Measurements from ENCODE around the gene PDIA5.
A peak's percentile ranks its signal among the peaks of the same experiment; 100 is the strongest.
"Not testable (repeated sequence)": the region's sequence is repeated elsewhere in the genome, so short reads cannot be mapped to it uniquely, and the experiment has no call there.

PDIA5 gene

DNA sequence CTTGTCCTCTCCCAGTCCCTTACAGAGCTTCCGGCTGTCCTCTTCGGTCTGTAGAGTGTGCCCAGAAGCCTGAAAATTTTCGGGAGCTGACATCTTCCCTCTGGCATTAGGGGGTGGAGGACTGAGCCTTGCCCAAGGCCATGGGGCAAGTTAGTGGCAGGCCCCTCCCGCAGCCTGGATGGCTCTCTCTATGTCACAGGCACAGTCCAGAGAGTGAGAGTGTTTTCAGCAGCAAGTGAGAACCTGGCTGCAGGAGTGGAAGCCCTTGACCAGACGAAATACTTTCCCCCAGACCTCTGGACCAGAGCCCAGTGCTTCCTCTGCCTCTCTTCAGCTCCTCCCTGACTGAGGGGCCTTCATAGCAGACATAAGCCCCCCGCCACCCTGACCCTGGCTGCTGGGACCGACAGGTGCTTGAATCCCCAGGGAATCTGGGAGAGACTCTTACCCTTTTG, 84.5 kb downstream of the PDIA5 start:
- no peak for ATAC-seq
- Mint-ChIP-seq H3K36me3 (peaks cover 35% of the 10 kb centered on the region), H3K27ac (peak overlapping the region; percentile 75), H3K4me3 (no peak overlapping the region), H3K9me3 (peaks cover 6% of the 10 kb centered on the region), H3K4me1 (no peaks in the 10 kb centered on the region)
- no peak for DNase-seq (ENCODE audit: low spot score in 2 of 2)

- DNase-seq (ENCODE audit: low spot score in 2 of 2); H3K9me3 Mint-ChIP-seq; H3K4me1 Mint-ChIP-seq; H3K4me3 Mint-ChIP-seq; ATAC-seq: not testable (repeated sequence)
- Mint-ChIP-seq H3K27ac (peak overlapping the region; percentile 75), H3K36me3 (peaks cover 33% of the 10 kb centered on the region)
Observed at GRCh38 chr3:123151853-123152420, 85.1 kb downstream of the PDIA5 start.

DNA sequence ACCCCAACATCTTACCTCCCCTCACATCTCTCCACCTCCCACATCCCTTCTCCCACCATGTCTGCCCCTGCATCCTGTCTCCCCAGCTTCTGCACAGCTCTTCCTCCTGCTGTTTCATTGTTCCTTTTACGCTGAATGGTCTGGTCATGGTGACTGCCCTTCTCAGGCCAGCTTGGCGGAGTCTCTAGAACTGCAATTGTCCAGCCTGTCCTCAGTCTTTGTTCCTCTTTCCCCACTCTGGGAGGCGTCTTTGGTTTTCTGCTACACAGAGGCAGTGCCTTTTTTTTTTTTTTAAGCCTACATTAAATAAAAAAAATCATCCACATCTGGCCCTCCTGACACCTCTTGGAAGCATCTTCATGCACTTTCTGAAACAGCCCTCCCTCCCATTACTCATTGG, 85.9 kb downstream of the PDIA5 start:
- Mint-ChIP-seq H3K4me3 (no peak overlapping the region), H3K9me3 (peaks cover 6% of the 10 kb centered on the region), H3K27ac (peak overlapping the region; percentile 75), H3K4me1 (no peaks in the 10 kb centered on the region), H3K36me3 (peaks cover 33% of the 10 kb centered on the region)
- ATAC-seq (no peak), DNase-seq (ENCODE audit: low spot score in 2 of 2) (no peak)

DNA sequence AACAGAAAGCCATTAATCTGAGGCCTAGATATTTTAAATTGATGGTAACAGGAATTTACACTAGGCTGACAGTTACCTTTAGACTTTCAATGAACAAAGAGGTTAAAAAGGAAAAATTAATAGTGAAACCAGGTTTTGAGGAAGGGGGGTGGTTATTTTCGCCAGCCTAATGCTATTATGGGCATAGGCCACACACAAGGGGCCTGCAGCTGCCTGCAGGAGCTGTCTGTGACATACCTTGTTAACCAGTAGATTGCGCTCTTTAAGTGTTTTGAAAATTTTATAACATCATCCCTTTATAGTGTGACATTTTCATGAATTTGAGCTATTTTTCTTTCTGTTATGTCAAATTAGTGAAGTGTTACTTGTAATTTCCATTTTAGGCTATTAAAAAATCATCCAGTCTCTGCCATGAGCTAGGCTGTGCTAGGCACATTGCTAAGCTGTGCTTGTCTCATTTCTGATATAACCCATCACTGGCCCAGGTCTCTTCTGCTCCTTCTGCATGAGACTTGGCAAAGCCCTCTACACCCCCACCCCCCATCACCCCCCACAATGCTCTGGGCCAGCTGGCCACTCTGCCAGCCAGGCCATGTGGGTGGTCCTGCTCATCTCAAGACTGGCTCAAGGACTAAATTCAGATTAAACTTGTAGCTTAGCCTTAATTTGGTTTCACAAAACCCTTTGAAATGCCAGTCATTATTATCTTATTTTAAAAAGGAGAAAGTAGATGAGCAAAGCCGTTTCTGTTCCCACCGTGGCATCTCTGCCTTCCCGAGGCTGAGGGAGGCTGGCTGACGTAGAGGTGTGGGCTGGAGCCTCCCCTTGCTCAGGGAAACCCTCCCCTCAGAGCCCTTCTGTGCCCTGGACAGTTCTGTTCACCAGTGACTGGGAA, 86.5 kb downstream of the PDIA5 start:
- no peak for DNase-seq (ENCODE audit: low spot score in 2 of 2)
- no peak overlapping the region for H3K4me3 Mint-ChIP-seq
- H3K36me3 Mint-ChIP-seq = peaks cover 26% of the 10 kb centered on the region
- no peaks in the 10 kb centered on the region for H3K4me1 Mint-ChIP-seq
- no peak for ATAC-seq
- H3K27ac Mint-ChIP-seq = no peak overlapping the region
- H3K9me3 Mint-ChIP-seq = peaks cover 6% of the 10 kb centered on the region

DNA sequence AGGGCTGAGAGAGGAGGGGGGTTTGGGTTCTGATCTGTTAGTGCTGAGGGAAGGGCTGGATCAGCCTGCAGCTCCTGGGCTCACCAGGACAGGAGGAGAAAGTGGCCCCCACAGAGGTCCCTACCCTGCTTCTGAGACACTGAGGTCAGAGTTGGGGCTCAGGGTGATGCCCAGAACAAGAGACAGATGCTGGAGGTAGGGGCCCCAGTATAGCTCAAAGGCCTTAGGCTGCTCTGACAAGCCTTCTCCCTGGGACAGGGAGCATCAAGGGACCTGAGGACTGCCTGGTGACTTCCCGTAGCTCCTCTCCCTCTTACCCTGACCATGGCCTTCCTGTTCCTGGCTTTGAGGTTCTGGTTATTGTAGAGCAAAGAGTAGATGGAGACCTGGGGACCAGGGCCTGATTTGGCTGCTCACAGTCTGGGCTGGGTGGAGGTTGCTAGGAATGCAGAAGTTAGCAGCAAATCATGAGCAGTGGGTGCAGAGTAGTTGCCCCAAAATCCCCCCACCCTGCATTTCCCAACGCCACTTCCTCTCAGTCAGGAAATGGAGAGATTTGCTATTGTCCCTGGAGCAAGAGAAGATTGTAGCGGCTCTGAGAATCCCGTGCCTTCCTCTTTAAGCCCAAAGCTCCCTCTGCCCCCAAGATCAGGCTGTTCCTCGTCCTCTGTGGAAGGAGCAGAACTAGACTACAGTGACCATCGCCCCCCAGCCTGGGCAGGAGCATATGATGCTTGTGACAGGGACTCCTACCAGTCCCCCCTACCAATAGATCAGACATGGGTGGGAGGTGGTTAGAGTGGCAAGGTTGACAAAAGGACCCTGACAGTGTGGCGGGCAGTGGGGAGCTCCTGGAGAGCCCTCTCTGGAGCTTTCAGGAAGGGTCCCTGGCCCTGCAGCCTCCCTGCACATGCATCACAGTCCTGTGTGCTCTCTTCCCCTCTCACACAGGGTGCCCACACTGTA, 87.5 kb downstream of the PDIA5 start:
- Mint-ChIP-seq H3K27ac (no peak overlapping the region), H3K4me3 (no peak overlapping the region), H3K36me3 (peaks cover 17% of the 10 kb centered on the region), H3K9me3 (peaks cover 6% of the 10 kb centered on the region), H3K4me1 (no peaks in the 10 kb centered on the region)
- ATAC-seq (no peak), DNase-seq (ENCODE audit: low spot score in 2 of 2) (no peak)

GRCh38 chr3:123155471-123156011, 88.7 kb downstream of the PDIA5 start:
- no peaks in the 10 kb centered on the region for H3K4me1 Mint-ChIP-seq

GRCh38 chr3:123156276-123156995, 89.6 kb downstream of the PDIA5 start:
- no peak overlapping the region for H3K4me3 Mint-ChIP-seq
- H3K9me3 Mint-ChIP-seq = peaks cover 3% of the 10 kb centered on the region
- ATAC-seq (no peak), DNase-seq (ENCODE audit: low spot score in 2 of 2) (no peak)
- H3K36me3 Mint-ChIP-seq = peaks cover 16% of the 10 kb centered on the region
- H3K27ac Mint-ChIP-seq = no peak overlapping the region
- no peaks in the 10 kb centered on the region for H3K4me1 Mint-ChIP-seq

More at GRCh38 chr3:123155471-123156011, 88.7 kb downstream of the PDIA5 start:
- Mint-ChIP-seq H3K4me3 (no peak overlapping the region), H3K36me3 (peaks cover 15% of the 10 kb centered on the region), H3K9me3 (peaks cover 6% of the 10 kb centered on the region), H3K27ac (no peak overlapping the region)
- ATAC-seq = no peak
- no peak for DNase-seq (ENCODE audit: low spot score in 2 of 2)

DNA sequence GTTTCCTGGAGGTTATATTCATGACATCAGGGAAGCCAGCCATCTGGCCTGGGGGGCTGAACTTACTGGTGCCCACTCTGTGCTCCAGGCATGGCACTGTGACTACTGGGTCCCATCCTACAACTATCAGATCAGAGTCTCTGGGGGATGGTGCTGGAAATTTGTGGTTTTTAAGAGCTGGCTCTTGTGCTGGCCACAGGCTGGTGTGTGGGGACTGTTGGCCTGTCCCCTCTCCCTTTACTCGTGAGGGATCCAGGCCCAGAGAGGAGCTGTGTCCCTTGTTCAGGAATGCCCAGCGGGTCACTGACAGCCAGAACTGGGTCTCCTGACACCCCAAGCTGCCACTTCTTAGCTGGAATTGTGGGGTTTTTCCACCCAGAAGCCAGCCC, 90.4 kb downstream of the PDIA5 start:
- ATAC-seq (no peak), DNase-seq (ENCODE audit: low spot score in 2 of 2) (no peak)
- H3K27ac Mint-ChIP-seq = no peak overlapping the region

DNA sequence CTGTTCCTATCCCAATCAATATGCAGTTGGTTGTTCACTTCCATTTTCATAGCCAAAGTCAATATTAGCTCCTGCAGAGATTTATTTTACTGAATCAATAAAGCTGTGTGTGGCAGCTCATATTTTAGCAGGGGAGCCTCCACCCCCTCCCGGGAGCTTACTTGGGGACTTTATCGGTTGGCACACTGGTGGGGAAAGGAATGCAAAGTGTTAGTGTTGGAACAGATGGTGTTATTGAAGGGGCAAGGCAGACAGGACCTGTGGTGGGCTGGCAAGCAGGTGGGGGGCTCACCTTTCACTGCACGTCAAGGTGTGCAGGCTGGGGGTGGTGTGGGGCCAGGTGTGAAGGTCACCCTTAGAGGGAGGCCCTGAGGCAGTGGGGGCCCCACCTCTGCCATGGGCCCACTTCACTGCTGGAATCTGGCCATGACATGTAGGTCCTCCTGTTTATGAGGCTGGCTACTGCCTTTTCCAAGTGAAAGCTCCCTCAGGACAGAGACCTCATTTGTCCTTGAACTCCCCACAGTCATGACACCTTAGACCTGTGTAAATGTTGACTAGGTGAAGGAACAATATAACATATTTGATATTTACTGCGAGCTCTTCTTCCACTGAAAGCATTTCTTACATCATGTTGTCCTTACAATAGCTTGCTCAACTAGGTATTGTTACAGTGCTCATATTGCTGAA, 90.9 kb downstream of the PDIA5 start:
- H3K9me3 Mint-ChIP-seq = no peaks in the 10 kb centered on the region
- peaks cover 23% of the 10 kb centered on the region for H3K36me3 Mint-ChIP-seq
- no peaks in the 10 kb centered on the region for H3K4me1 Mint-ChIP-seq
- no peak overlapping the region for H3K4me3 Mint-ChIP-seq
- ATAC-seq = no peak
- peak overlapping the region; percentile 19 for H3K27ac Mint-ChIP-seq
- no peak for DNase-seq (ENCODE audit: low spot score in 2 of 2)

More for the DNA sequence above, 90.4 kb downstream of the PDIA5 start:
- no peaks in the 10 kb centered on the region for H3K9me3 Mint-ChIP-seq
- no peaks in the 10 kb centered on the region for H3K4me1 Mint-ChIP-seq
- H3K36me3 Mint-ChIP-seq = peaks cover 18% of the 10 kb centered on the region
- H3K4me3 Mint-ChIP-seq = no peak overlapping the region

DNA sequence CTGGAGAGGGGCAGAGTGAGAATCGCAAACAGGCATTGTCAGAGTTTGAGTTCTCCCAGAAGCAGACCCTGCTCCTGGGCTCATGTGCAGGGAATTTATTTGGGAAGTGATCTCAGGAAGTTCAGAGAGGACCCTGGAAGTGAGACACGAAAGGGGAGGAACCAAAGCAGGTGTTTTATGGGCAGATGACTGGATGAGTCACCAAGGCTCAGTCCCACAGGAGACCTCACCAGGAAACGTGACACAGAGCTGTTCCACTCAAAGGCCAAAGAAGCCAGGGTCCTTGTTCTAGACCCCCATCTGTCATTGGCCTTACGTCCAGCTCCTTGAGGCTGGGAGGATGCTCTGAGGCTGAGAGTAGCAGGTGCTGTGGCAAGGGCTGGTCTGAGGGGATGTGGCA, 91.5 kb downstream of the PDIA5 start:
- H3K4me1 Mint-ChIP-seq = no peaks in the 10 kb centered on the region
- H3K9me3 Mint-ChIP-seq = no peaks in the 10 kb centered on the region
- DNase-seq (ENCODE audit: low spot score in 2 of 2) (peak in 1 of 2 donors; percentile 32), ATAC-seq (no peak)
- H3K4me3 Mint-ChIP-seq = no peak overlapping the region
- H3K27ac Mint-ChIP-seq = peak overlapping the region; percentile 19
- peaks cover 21% of the 10 kb centered on the region for H3K36me3 Mint-ChIP-seq

- Mint-ChIP-seq H3K4me1 (no peaks in the 10 kb centered on the region), H3K4me3 (no peak overlapping the region), H3K27ac (no peak overlapping the region), H3K9me3 (no peaks in the 10 kb centered on the region), H3K36me3 (peaks cover 21% of the 10 kb centered on the region)
- peak in 1 of 2 donors; percentile 26 for DNase-seq (ENCODE audit: low spot score in 2 of 2)
- ATAC-seq = no peak
Observed at GRCh38 chr3:123158899-123159390, 92.1 kb downstream of the PDIA5 start.

- Mint-ChIP-seq H3K4me1 (no peaks in the 10 kb centered on the region), H3K9me3 (peaks cover 3% of the 10 kb centered on the region), H3K4me3 (no peak overlapping the region), H3K27ac (peak overlapping the region; percentile 61), H3K36me3 (peaks cover 29% of the 10 kb centered on the region)
- DNase-seq (ENCODE audit: low spot score in 2 of 2) (peak in 1 of 2 donors; percentile 39), ATAC-seq (no peak)
Observed at GRCh38 chr3:123159926-123160635, 93.3 kb downstream of the PDIA5 start.

- H3K4me3 Mint-ChIP-seq = no peak overlapping the region
- H3K9me3 Mint-ChIP-seq = peaks cover 4% of the 10 kb centered on the region
- no peaks in the 10 kb centered on the region for H3K4me1 Mint-ChIP-seq
- peaks cover 29% of the 10 kb centered on the region for H3K36me3 Mint-ChIP-seq
- ATAC-seq (no peak), DNase-seq (ENCODE audit: low spot score in 2 of 2) (peak in 1 of 2 donors; percentile 36)
- H3K27ac Mint-ChIP-seq = no peak overlapping the region
Observed at GRCh38 chr3:123161167-123161566, 94.3 kb downstream of the PDIA5 start.

Measured in stimulated activated effector memory CD8-positive, alpha-beta T cell treated with anti-CD3 and anti-CD28 coated beads, Interleukin-12 subunit alpha, Interleukin-12 subunit beta, amount 100 ng/mL, for 72 hours (primary cell).